ENCODE data around the gene CA5B.

- TF ChIP-seq EZH2 (IDR thresholded peaks at IDR 0.05; ENCODE audit: borderline replicate concordance, low read length) (no peak), CTCF (conservative IDR thresholded peaks at IDR 0.05 in 1 of 2, IDR thresholded peaks at IDR 0.05 in 1 of 2; ENCODE audit: extremely low read depth in 1 of 2, insufficient read depth in 1 of 2, low read depth in 1 of 2, low read length in 2 of 2) (no peak)
Measured at GRCh38 chrX:15694941-15695451, 43.1 kb upstream of the CA5B start.

Measured in mammary epithelial cell (primary cell).